ENCODE data around the gene TOP3B. TPM values are rescaled to one million over a fixed set of nuclear protein-coding genes. Genes with fewer than 3 reads are reported as not detected.

The TOP3B gene
- total and polyA plus RNA-seq, 2 experiments from 2014 or later, result 35.7 to 77.7 TPM

- TF ChIP-seq REST (IDR thresholded peaks at IDR 0.05; ENCODE audit: unreplicated experiment) (no peak), EZH2 (IDR thresholded peaks at IDR 0.05; ENCODE audit: low read depth, unreplicated experiment) (no peak), NANOG (IDR thresholded peaks at IDR 0.05; ENCODE audit: borderline replicate concordance) (no peak)
Observed at GRCh38 chr22:22018825-22019658, 36.5 kb upstream of the TOP3B start (continued).

DNA sequence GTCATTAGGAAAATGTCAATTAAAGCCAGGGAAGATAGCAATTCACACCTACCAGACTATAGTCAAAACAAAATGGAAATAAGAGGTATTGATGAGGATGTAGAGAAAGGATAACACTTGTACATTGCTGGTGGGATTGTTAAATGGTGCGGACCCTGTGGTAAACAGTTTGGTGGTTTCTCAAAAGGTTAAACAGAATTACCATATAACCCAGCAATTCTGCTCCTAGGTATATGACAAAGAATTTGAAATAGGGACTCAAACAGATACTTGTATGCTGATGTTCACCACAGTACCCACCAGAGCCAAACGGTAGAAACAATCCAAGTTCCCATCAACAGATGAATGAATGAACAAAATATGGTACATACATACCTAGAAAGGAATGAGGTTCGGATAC, 33.0 kb upstream of the TOP3B start:
- H3K27ac Mint-ChIP-seq, result no peak overlapping the region
- H3K9me2 ChIP-seq (ENCODE audit: insufficient read depth), result 0 out of 2 replicates have a peak, but pooled peaks cover 2% of the 10 kb centered on the region
- no peak for DNase-seq (ENCODE audit: low spot score)
- no peak overlapping the region for H2AFZ ChIP-seq
- H3K4me3 Mint-ChIP-seq, result no peak overlapping the region
- no peak overlapping the region for H3K4me3 ChIP-seq
- no peaks in the 10 kb centered on the region for H3K79me2 ChIP-seq (replicated peaks; ENCODE audit: insufficient read depth)
- peaks cover 24% of the 10 kb centered on the region for H3K4me1 Mint-ChIP-seq
- H3K27me3 ChIP-seq (ENCODE audit: insufficient read depth), result peaks cover 97% of the 10 kb centered on the region
- peaks cover 15% of the 10 kb centered on the region for H3K4me1 ChIP-seq (ENCODE audit: insufficient read depth)
- H4K20me1 ChIP-seq (replicated peaks; ENCODE audit: insufficient read depth), result no peaks in the 10 kb centered on the region
- H3F3A ChIP-seq (replicated peaks; ENCODE audit: low read depth), result no peaks in the 10 kb centered on the region
- no peak for ATAC-seq
- H3K27me3 Mint-ChIP-seq (ENCODE audit: insufficient read depth, low read depth, poor library complexity), result peaks cover 56% of the 10 kb centered on the region
- H3K4me2 ChIP-seq, result no peak overlapping the region
- H3K36me3 Mint-ChIP-seq (ENCODE audit: low read depth), result no peaks in the 10 kb centered on the region
- no peak overlapping the region for H3K27ac ChIP-seq (ENCODE audit: low read depth)
- no peaks in the 10 kb centered on the region for H3K36me3 ChIP-seq (ENCODE audit: insufficient read depth)
- H3K9me3 Mint-ChIP-seq, result peaks cover 5% of the 10 kb centered on the region; the same call in 2 of the 3 replicates
- TF ChIP-seq, protein P1, sequence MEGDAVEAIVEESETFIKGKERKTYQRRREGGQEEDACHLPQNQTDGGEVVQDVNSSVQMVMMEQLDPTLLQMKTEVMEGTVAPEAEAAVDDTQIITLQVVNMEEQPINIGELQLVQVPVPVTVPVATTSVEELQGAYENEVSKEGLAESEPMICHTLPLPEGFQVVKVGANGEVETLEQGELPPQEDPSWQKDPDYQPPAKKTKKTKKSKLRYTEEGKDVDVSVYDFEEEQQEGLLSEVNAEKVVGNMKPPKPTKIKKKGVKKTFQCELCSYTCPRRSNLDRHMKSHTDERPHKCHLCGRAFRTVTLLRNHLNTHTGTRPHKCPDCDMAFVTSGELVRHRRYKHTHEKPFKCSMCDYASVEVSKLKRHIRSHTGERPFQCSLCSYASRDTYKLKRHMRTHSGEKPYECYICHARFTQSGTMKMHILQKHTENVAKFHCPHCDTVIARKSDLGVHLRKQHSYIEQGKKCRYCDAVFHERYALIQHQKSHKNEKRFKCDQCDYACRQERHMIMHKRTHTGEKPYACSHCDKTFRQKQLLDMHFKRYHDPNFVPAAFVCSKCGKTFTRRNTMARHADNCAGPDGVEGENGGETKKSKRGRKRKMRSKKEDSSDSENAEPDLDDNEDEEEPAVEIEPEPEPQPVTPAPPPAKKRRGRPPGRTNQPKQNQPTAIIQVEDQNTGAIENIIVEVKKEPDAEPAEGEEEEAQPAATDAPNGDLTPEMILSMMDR (conservative IDR thresholded peaks at IDR 0.05; ENCODE audit: low read depth in 2 of 2), result no peak
- TF ChIP-seq ZNF114 (CRISPR knock-in tag; IDR thresholded peaks at IDR 0.05), result no peak
- TF ChIP-seq EZH2 (IDR thresholded peaks at IDR 0.05; ENCODE audit: low read depth, unreplicated experiment), result no peak
- TF ChIP-seq, protein P2, sequence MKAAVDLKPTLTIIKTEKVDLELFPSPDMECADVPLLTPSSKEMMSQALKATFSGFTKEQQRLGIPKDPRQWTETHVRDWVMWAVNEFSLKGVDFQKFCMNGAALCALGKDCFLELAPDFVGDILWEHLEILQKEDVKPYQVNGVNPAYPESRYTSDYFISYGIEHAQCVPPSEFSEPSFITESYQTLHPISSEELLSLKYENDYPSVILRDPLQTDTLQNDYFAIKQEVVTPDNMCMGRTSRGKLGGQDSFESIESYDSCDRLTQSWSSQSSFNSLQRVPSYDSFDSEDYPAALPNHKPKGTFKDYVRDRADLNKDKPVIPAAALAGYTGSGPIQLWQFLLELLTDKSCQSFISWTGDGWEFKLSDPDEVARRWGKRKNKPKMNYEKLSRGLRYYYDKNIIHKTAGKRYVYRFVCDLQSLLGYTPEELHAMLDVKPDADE (IDR thresholded peaks at IDR 0.05), result no peak
- no peak for TF ChIP-seq ZNF462 (CRISPR knock-in tag; IDR thresholded peaks at IDR 0.05)
- no peak for TF ChIP-seq CREB1 (CRISPR knock-in tag; IDR thresholded peaks at IDR 0.05; ENCODE audit: low read depth)
- TF ChIP-seq STAT1 (IDR thresholded peaks at IDR 0.05; ENCODE audit: unreplicated experiment), result no peak
- no peak for TF ChIP-seq EZH2phosphoT487 (IDR thresholded peaks at IDR 0.05; ENCODE audit: unreplicated experiment)
- no peak for TF ChIP-seq POLR2AphosphoS5 (IDR thresholded peaks at IDR 0.05; ENCODE audit: low read depth)
- no peak for TF ChIP-seq JUNB (IDR thresholded peaks at IDR 0.05; ENCODE audit: unreplicated experiment)

All from GM23338 (cell line).